Measurements from ENCODE around the gene HOXB5.

Gene HOXB5

GRCh38 chr17:48576479-48577309, 16.9 kb downstream of the HOXB5 start (continued):
- TF ChIP-seq ZNF391 (tag by site-specific recombination; IDR thresholded peaks at IDR 0.05; ENCODE audit: borderline replicate concordance, low read depth): no peak
- TF ChIP-seq ZNF148 (tag by site-specific recombination; IDR thresholded peaks at IDR 0.05; ENCODE audit: borderline replicate concordance): no peak
- TF ChIP-seq ZNF670 (tag by site-specific recombination; IDR thresholded peaks at IDR 0.05; ENCODE audit: low read depth): no peak
- no peak for TF ChIP-seq OVOL3 (tag by site-specific recombination; IDR thresholded peaks at IDR 0.05)
- peak; percentile 20 for TF ChIP-seq ZBTB26 (tag by site-specific recombination; optimal IDR thresholded peaks at IDR 0.05)
- peak; percentile 34; the same call in 1 of the 2 replicates for TF ChIP-seq ZNF335 (tag by site-specific recombination; conservative IDR thresholded peaks at IDR 0.05)
- TF ChIP-seq ZNF792 (tag by site-specific recombination; IDR thresholded peaks at IDR 0.05): no peak
- peak; percentile 88 for TF ChIP-seq ZNF398 (tag by site-specific recombination; IDR thresholded peaks at IDR 0.05)
- TF ChIP-seq ZNF626 (tag by site-specific recombination; IDR thresholded peaks at IDR 0.05): no peak
- peak; percentile 98 for TF ChIP-seq PRDM1 (tag by site-specific recombination; IDR thresholded peaks at IDR 0.05)
- no peak for TF ChIP-seq ZNF404 (tag by site-specific recombination; IDR thresholded peaks at IDR 0.05)
- no peak for TF ChIP-seq ZEB2 (tag by site-specific recombination; IDR thresholded peaks at IDR 0.05)
- TF ChIP-seq ZNF555 (tag by site-specific recombination; conservative IDR thresholded peaks at IDR 0.05): no peak
- no peak for TF ChIP-seq ZNF184 (tag by site-specific recombination; IDR thresholded peaks at IDR 0.05)
- TF ChIP-seq ZBTB48 (tag by site-specific recombination; IDR thresholded peaks at IDR 0.05): no peak
- no peak for TF ChIP-seq SP2 (tag by site-specific recombination; IDR thresholded peaks at IDR 0.05)
- TF ChIP-seq PRDM6 (tag by site-specific recombination; IDR thresholded peaks at IDR 0.05): no peak

GRCh38 chr17:48575673-48576478, 17.7 kb downstream of the HOXB5 start:
- peak overlapping the region; percentile 93 for H3K27ac ChIP-seq (ENCODE audit: extremely low read depth, low read depth, low read length)
- POLR2A ChIA-PET: interaction anchor here (1.1 to 4.1 kb wide), 4 partner anchors 12 to 32 kb away, joined by 3 to 26 read pairs (median 10); no protein-coding TSS in a partner anchor
- CTCF ChIA-PET: interaction anchor here (0.6 kb wide), 2 partner anchors 177 to 1629 kb away, joined by 3 to 4 read pairs; no protein-coding TSS in a partner anchor
- no peaks in the 10 kb centered on the region for H3K9me3 ChIP-seq (ENCODE audit: control insufficient read depth, insufficient read depth, low read depth, low read length)
- H3K4me1 ChIP-seq (ENCODE audit: control insufficient read depth, insufficient read depth, low read length): peaks cover 82% of the 10 kb centered on the region
- peaks cover 0 to 26% of the 10 kb centered on the region in 2 experiments; a peak in 2 of 3 replicates for H3K36me3 ChIP-seq (ENCODE audit: control insufficient read depth in 2 of 2, insufficient read depth in 1 of 2, low read length in 2 of 2)
- H3K4me3 ChIP-seq (ENCODE audit: low read depth, low read length): no peak overlapping the region
- TF ChIP-seq ZFP37 (tag by site-specific recombination; IDR thresholded peaks at IDR 0.05) (no peak), SP7 (tag by site-specific recombination; IDR thresholded peaks at IDR 0.05) (no peak), ZXDB (tag by site-specific recombination; IDR thresholded peaks at IDR 0.05) (no peak), HIC1 (tag by site-specific recombination; IDR thresholded peaks at IDR 0.05) (peak; percentile 32; the same call in 1 of the 2 replicates), WT1 (tag by site-specific recombination; IDR thresholded peaks at IDR 0.05) (no peak), ZNF138 (tag by site-specific recombination; IDR thresholded peaks at IDR 0.05; ENCODE audit: borderline replicate concordance) (no peak)
